Fibroblast of the conjunctiva (primary cell): ENCODE results near the gene SLC9A1.
A peak's percentile ranks its signal among the peaks of the same experiment; 100 is the strongest.
"Not testable (repeated sequence)": the region's sequence is repeated elsewhere in the genome, so short reads cannot be mapped to it uniquely, and the experiment has no call there.

ENCODE experiments used
- DNase-seq: peaks from one replicate; pipeline ENCODE4 v3.0.0-alpha.2; 2010; ENCODE audit warnings: low read depth

Gene SLC9A1

DNA sequence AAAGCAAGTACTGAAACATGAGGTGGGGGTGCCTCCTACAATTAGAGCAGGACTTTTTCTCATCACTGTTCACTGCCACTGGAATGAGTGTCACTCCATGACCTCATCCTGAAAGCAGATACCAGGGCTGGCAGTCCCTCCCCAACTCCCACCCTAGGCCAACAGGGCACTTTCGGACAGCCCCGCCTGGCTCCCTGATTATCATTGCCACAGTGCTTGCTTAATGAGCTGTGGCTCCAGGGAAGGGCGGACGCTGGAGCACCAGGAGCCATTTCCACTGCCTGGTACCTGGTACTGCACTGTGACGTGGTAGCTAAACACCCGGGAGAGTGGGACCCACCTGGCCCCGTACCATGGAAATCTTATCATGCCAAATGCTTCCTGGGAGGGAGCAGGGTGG lies 22.3 kb downstream of the SLC9A1 start:
- no peak for DNase-seq

DNA sequence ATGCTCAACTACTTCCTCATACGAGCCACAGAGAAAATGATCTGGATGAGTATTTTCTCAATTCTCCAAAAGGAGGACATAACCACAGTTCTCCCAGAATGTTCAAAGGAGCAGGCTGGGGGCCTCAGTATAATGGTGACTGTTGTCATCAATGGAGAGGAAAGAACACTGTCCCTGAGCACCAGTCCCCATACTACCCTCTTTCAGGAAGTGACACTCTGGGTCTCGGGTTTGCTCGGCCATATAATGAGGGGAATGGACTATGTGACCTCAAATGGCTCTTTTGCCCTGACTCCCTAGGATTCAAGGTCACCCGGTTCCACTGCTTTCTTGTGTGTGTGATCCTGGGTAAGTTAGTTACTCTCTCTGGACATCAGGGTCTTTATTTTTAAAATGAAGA lies 22.8 kb downstream of the SLC9A1 start:
- no peak for DNase-seq

DNA sequence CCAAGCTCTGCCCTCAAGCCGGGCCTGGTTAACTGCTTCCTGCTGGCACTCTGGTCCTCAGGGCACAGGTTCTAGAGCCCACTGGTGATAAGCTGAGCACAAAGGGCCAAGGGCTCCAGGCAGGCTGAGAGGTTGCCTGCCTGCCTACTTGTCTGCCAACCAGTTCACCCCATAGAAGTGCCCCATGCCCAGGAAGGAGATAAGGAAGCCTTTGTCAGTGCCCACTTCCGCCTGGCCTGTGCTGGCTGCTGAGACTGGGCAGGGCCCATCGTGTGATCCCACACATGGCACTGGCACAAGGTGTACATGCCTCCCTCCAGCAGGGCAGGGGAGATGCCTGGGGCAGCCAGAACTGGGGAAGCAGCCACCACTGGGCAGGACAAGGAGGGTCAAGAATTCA lies 24.1 kb downstream of the SLC9A1 start:
- DNase-seq = no peak

DNA sequence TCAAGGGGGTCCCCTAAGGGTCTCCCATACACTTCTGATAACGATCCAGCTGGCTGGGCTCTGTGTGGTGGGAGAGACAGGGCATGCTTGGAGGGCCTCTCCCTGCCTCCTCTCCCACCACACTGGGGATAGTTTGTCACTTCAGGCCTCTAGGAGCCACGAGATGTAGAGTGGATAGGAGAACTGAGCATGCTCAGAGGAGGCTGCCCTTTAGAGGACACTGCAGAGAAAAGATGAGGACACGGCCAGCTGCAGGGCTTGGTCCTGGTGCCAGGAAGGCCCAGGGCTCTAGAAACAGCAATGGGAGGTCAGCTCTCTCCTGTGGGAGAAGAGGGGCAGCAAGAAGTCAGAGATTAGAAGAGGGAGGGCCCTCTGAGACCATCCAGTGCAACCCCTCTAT lies 25.7 kb downstream of the SLC9A1 start:
- DNase-seq = no peak

- no peak for DNase-seq
These were observed 27.5 kb downstream of the SLC9A1 start for GRCh38 chr1:27127419-27127818.

DNA sequence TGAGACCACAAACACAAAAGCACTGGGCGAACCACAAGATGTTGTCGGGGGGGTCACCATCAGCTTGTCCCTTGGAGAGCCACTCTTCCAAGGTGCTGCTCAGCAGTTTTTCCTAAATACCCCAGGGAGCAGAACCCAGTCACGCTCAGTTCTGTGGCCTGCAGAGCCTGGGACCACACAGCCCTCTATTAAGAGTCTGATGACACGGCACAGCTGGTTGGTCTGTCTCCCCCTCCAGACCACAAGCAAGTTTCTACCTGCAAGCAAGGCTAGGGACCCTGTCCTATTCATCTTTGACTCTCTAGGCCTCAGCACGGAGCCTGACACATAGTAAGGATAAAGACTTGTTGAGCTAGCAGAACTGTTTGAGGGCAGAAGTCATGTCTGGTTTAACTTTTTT lies 28.5 kb downstream of the SLC9A1 start:
- no peak for DNase-seq

DNA sequence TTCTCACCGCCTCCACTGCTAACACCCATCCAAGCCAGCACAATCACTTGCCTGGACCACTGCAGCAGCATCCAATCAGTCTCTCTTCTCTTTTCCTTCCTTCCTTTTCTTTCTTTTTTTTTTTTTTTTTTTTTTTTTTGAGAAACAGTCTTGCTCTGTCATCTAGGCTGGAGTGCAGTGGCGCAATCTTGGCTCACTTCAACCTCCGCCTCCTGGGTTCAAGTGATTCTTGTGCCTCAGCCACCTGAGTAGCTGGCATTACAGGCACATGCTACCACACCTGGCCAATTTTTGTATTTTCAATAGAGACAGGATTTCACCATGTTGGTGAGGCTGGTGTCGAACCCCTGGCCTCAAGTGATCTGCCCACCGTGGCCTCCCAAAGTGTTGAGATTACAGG lies 29.8 kb downstream of the SLC9A1 start:
- not testable (repeated sequence) for DNase-seq

DNA sequence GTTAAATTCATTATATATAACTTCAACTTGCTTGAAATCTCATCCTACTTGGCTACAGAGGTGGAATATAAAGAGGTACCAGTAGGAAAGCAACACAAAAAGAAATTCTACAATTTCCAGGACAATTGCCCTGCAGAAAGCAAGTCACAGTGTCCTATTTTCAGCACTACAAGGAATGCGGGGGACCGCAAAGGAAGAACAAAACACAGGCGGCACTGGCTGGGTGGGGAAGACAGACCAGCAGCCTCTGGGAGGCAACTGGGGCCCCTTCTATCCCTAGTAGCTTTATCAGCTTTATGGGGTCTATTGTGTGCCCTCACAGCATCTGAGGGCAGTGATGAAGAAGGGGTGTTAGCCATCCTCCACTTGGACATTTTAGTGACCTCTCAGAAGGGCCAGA lies 30.5 kb downstream of the SLC9A1 start:
- DNase-seq = no peak

- DNase-seq = no peak
These were observed 32.3 kb downstream of the SLC9A1 start for GRCh38 chr1:27122652-27123051.

DNA sequence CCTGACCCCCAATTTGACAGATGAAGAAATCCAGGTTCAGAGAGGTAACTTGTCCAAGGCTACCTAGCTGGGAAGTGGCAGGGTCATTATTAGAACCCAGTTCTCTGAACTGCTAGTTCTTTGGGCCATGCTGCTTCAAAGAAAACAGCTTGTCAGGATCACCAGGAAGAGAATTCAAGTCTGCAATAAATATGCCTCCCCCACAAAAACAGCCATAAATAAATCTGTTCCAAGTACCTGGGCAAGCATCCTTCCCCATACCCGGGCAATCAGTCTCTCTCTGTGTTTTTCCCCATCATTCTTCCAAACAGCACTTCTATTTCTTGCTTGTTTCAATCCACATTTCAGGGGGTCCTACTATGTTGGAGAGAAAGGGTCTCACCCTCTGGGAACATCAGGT lies 34.1 kb downstream of the SLC9A1 start:
- DNase-seq = no peak

GRCh38 chr1:27118440-27118689 lies 36.6 kb downstream of the SLC9A1 start:
- no peak for DNase-seq

DNA sequence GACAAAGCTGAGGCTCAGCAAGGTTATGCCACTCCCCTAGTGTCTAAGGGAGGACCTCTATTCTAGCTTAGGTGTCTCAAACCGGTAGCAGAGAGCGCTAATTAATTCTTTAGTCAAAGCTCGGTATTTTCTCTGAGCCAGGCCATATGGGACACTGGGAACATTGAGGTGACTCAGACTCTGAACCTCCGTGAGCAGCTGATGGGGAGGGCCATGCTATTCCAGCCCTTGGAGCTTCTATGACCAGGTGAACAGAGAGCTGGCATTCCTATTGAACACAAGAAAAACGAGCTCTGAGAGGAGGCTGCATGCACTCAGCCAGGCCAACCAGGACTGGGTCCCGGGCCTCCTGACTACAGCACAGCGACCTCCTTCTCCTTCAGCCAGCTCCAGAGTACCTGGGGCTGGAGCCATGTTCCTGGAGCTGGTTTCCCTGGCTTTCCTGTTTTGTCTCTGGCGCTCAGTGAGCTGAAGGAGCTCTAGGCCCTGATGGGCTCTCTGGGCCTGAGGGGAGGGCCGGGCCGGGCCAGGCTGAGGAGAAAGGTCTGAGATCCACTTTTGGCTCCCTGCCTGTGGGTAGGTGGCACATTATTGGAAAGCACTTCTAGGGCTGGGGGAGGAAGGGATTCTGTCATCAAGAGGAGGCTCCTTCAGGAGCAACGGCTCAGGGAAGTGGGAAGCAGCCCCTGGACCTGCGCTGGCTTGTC lies 37.0 kb downstream of the SLC9A1 start:
- no peak for DNase-seq

- no peak for DNase-seq
These were observed 38.2 kb downstream of the SLC9A1 start for GRCh38 chr1:27116697-27117096.

DNA sequence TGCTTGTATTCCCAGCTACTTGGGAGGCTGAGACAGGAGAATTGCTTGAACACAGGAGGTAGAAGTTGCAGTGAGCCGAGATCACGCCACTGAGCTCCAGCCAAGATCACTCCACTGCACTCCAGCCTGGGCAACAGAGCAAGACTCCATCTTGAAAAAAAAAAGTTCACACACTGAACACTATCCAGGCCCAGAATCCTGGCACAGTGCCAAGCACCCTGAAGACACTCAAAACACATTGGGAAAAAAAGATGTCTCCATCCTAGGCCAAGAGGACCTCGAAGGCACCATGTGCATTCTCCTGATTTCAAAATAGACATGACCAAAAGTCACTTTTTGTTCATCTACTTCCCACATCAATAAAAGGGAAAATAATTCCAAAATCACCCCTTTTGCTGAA lies 38.7 kb downstream of the SLC9A1 start:
- DNase-seq = no peak

DNA sequence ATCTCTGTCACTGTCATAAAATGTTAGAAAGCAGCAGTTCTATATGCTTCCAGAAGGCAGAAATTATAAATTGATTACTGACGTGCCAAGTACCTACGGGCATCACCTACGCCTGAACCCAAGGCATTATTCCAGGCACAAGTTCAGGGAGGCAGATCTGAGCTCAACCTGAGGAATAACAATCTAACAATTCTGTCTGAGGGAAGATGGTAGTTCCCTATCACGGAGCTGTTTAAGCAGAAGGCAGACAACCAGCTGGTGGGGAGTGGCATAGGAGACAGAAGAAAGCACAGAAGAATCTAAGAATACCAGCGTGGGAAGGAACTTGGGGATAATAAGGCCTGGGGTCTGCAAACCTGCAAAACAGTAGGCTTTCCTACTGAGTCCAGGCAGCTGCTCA lies 40.4 kb downstream of the SLC9A1 start:
- DNase-seq = no peak

DNA sequence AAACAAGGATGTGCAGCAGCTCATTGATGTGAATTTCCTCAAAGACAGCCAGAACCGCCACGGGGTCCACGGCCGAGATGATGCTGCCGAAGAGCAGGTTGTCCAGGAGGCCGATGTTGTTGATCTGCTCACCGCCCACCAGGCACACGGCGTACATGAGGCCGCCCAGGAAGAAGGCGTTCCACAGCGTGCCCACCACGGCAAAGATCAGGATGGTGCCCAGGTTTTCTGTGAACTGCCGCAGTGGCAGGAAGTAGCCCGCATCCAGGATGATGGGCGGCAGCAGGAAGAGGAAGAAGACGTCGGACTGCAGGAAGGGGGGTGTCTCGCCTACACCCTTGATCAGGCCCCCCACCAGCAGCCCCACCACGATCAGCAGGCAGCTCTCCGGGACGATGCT lies 41.1 kb downstream of the SLC9A1 start:
- no peak for DNase-seq

GRCh38 chr1:27111626-27112573 lies 43.0 kb downstream of the SLC9A1 start:
- DNase-seq = peak; percentile 97

DNA sequence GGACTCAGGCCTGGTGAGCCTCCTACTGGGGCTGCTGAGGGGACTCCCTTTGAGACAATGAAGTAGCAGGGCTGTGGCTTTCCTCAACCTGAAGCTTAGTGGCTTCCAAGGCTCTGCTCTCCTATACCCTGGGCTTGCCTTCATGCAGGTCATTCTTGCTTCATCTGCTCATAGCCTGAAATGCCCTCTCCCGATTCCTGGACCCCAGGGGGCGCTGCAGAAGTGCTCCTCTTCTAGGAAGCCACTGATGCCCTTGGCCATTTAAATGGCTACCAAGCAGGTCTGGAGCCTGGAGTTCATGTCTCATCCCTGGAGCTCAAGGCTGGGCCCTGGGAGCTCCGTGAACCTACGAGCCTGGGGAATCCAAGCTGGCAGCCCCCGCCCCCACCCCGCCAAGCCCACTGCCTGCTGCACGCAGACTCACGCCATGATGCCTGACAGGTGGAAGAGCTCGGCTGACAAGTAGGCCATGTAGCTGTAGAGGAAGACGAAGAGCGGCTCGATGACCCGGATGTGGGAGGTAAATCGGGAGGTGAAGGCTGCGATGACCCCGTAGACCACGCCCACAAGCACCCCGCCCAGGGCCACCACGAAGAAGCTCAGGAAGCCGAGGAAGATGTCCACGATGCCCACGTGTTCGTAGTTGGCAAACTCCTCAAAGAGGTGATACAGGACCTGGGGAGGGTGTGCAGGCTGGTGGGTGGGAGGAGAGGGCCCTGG lies 45.7 kb downstream of the SLC9A1 start:
- DNase-seq = no peak

GRCh38 chr1:27108588-27108987 lies 46.3 kb downstream of the SLC9A1 start:
- no peak for DNase-seq

- no peak for DNase-seq
These were observed 48.2 kb downstream of the SLC9A1 start for GRCh38 chr1:27106561-27107323.

- DNase-seq = no peak
These were observed 49.9 kb downstream of the SLC9A1 start for GRCh38 chr1:27105018-27105417.

DNA sequence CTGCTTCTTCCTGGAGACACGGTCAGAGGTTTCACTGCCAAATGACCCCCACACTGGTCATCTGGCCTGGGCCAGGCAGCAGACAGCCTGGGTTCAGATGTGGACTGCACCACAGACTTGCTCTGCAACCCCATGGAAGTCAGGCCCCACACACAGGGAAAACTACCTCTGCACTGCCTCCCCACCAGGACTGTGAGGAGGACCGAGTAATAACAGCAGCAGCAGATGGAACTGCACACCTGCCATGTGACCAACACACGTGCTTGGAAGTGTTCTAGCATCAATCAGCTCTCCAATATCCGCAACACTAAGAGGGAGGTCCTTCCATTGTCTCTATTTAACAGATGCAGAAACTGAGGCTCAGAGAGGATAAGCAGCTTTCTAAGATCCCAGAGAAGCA lies 51.4 kb downstream of the SLC9A1 start:
- DNase-seq = no peak
